Measurements from ENCODE around the gene CFAP299. TPM values are rescaled to one million over a fixed set of nuclear protein-coding genes. Genes with fewer than 3 reads are reported as not detected.
"Not testable (repeated sequence)": the region's sequence is repeated elsewhere in the genome, so short reads cannot be mapped to it uniquely, and the experiment has no call there.

The CFAP299 gene
- total and polyA plus RNA-seq, 4 donors = not detected

GRCh38 chr4:80614319-80614718, 278.8 kb downstream of the CFAP299 start:
- WGBS, 2 donors = 81 to 84% methylated on average over 6 of the region's 6 CpGs
- ATAC-seq (ENCODE audit: low FRiP score) (no peak), DNase-seq (no peak)
- no peak overlapping the region for H3K4me3 ChIP-seq (ENCODE audit: low read length in 2 of 2)
- no peaks in the 10 kb centered on the region for H3K9me3 ChIP-seq (ENCODE audit: control insufficient read depth, low read length)
- H3K4me1 ChIP-seq (ENCODE audit: control insufficient read depth in 1 of 2, insufficient read depth in 2 of 2, low read length in 2 of 2) = no peaks in the 10 kb centered on the region
- H3K36me3 ChIP-seq (ENCODE audit: control insufficient read depth in 1 of 2, insufficient read depth in 2 of 2, low read length in 1 of 2) = no peaks in the 10 kb centered on the region
- H3K27ac ChIP-seq (ENCODE audit: low read depth in 1 of 2, low read length in 2 of 2) = no peak overlapping the region
- intact Hi-C loops (cut with DNase I) = no loop called here
- H3K27me3 ChIP-seq (ENCODE audit: control insufficient read depth in 1 of 2, insufficient read depth in 2 of 2, low read length in 1 of 2) = no peaks in the 10 kb centered on the region

- no peak for DNase-seq
- no peaks in the 10 kb centered on the region for H3K4me1 ChIP-seq (ENCODE audit: control insufficient read depth in 1 of 2, insufficient read depth in 2 of 2, low read length in 2 of 2)
- no peak overlapping the region for H3K4me3 ChIP-seq (ENCODE audit: low read length in 2 of 2)
- H3K36me3 ChIP-seq (ENCODE audit: control insufficient read depth in 1 of 2, insufficient read depth in 2 of 2, low read length in 1 of 2) = no peaks in the 10 kb centered on the region
- H3K27me3 ChIP-seq (ENCODE audit: control insufficient read depth in 1 of 2, insufficient read depth in 2 of 2, low read length in 1 of 2) = no peaks in the 10 kb centered on the region
- 79 to 81% methylated on average over 2 of the region's 2 CpGs for WGBS, 2 donors
- H3K27ac ChIP-seq (ENCODE audit: low read depth in 1 of 2, low read length in 2 of 2) = no peak overlapping the region
- intact Hi-C loops (cut with DNase I) = no loop called here
- H3K9me3 ChIP-seq (ENCODE audit: control insufficient read depth, low read length) = no peaks in the 10 kb centered on the region
- no peak for ATAC-seq (ENCODE audit: low FRiP score)
These were observed 279.6 kb downstream of the CFAP299 start for GRCh38 chr4:80615099-80615498.

- no peak overlapping the region for H3K4me3 ChIP-seq (ENCODE audit: low read length in 2 of 2)
- ATAC-seq (ENCODE audit: low FRiP score) = no peak
- intact Hi-C loops (cut with DNase I) = no loop called here
- H3K4me1 ChIP-seq (ENCODE audit: control insufficient read depth in 1 of 2, insufficient read depth in 2 of 2, low read length in 2 of 2) = no peaks in the 10 kb centered on the region
- no peaks in the 10 kb centered on the region for H3K27me3 ChIP-seq (ENCODE audit: control insufficient read depth in 1 of 2, insufficient read depth in 2 of 2, low read length in 1 of 2)
- DNase-seq = no peak
- no peaks in the 10 kb centered on the region for H3K36me3 ChIP-seq (ENCODE audit: control insufficient read depth in 1 of 2, insufficient read depth in 2 of 2, low read length in 1 of 2)
- WGBS, 2 donors = 27 to 46% methylated on average over 1 of the region's 1 CpG
- no peaks in the 10 kb centered on the region for H3K9me3 ChIP-seq (ENCODE audit: control insufficient read depth, low read length)
- no peak overlapping the region for H3K27ac ChIP-seq (ENCODE audit: low read depth in 1 of 2, low read length in 2 of 2)
These were observed 283.6 kb downstream of the CFAP299 start for GRCh38 chr4:80619070-80619674.

GRCh38 chr4:80631861-80632260, 296.3 kb downstream of the CFAP299 start:
- Histone ChIP-seq H3K9me3 (ENCODE audit: control insufficient read depth, low read length) (no peaks in the 10 kb centered on the region), H3K4me3 (ENCODE audit: low read length in 2 of 2) (no peak overlapping the region), H3K4me1 (ENCODE audit: control insufficient read depth in 1 of 2, insufficient read depth in 2 of 2, low read length in 2 of 2) (no peaks in the 10 kb centered on the region), H3K36me3 (ENCODE audit: control insufficient read depth in 1 of 2, insufficient read depth in 2 of 2, low read length in 1 of 2) (no peaks in the 10 kb centered on the region), H3K27me3 (ENCODE audit: control insufficient read depth in 1 of 2, insufficient read depth in 2 of 2, low read length in 1 of 2) (no peaks in the 10 kb centered on the region), H3K27ac (ENCODE audit: low read depth in 1 of 2, low read length in 2 of 2) (no peak overlapping the region)
- ATAC-seq (ENCODE audit: low FRiP score) (no peak), DNase-seq (no peak)
- intact Hi-C loops (cut with DNase I) = no loop called here
- 30 to 40% methylated on average over 1 of the region's 1 CpG for WGBS, 2 donors

- no peak for ATAC-seq (ENCODE audit: low FRiP score)
- Histone ChIP-seq H3K9me3 (ENCODE audit: control insufficient read depth, low read length) (no peaks in the 10 kb centered on the region), H3K4me1 (ENCODE audit: control insufficient read depth in 1 of 2, insufficient read depth in 2 of 2, low read length in 2 of 2) (no peaks in the 10 kb centered on the region)
These were observed 301.7 kb downstream of the CFAP299 start for GRCh38 chr4:80637190-80637589.

GRCh38 chr4:80646061-80646460, 310.5 kb downstream of the CFAP299 start:
- Histone ChIP-seq H3K4me1 (ENCODE audit: control insufficient read depth in 1 of 2, insufficient read depth in 2 of 2, low read length in 2 of 2) (no peaks in the 10 kb centered on the region), H3K27me3 (ENCODE audit: control insufficient read depth in 1 of 2, insufficient read depth in 2 of 2, low read length in 1 of 2) (no peaks in the 10 kb centered on the region), H3K36me3 (ENCODE audit: control insufficient read depth in 1 of 2, insufficient read depth in 2 of 2, low read length in 1 of 2) (no peaks in the 10 kb centered on the region), H3K9me3 (ENCODE audit: control insufficient read depth, low read length) (no peaks in the 10 kb centered on the region), H3K4me3 (ENCODE audit: low read length in 2 of 2) (no peak overlapping the region), H3K27ac (ENCODE audit: low read depth in 1 of 2, low read length in 2 of 2) (no peak overlapping the region)
- no peak for ATAC-seq (ENCODE audit: low FRiP score)
- DNase-seq = no peak
- intact Hi-C loops (cut with DNase I) = no loop called here
- WGBS, 2 donors = 21 to 30% methylated on average over 2 of the region's 2 CpGs

More at GRCh38 chr4:80637190-80637589, 301.7 kb downstream of the CFAP299 start:
- intact Hi-C loops (cut with DNase I) = no loop called here
- Histone ChIP-seq H3K27me3 (ENCODE audit: control insufficient read depth in 1 of 2, insufficient read depth in 2 of 2, low read length in 1 of 2) (no peaks in the 10 kb centered on the region), H3K4me3 (ENCODE audit: low read length in 2 of 2) (no peak overlapping the region), H3K36me3 (ENCODE audit: control insufficient read depth in 1 of 2, insufficient read depth in 2 of 2, low read length in 1 of 2) (no peaks in the 10 kb centered on the region), H3K27ac (ENCODE audit: low read depth in 1 of 2, low read length in 2 of 2) (no peak overlapping the region)
- DNase-seq = no peak
- WGBS, 2 donors = 85 to 88% methylated on average over 2 of the region's 2 CpGs

GRCh38 chr4:80655662-80656061, 320.1 kb downstream of the CFAP299 start:
- no peak overlapping the region for H3K4me3 ChIP-seq (ENCODE audit: low read length in 2 of 2)
- intact Hi-C loops (cut with DNase I) = no loop called here
- H3K9me3 ChIP-seq (ENCODE audit: control insufficient read depth, low read length) = no peaks in the 10 kb centered on the region
- no peaks in the 10 kb centered on the region for H3K4me1 ChIP-seq (ENCODE audit: control insufficient read depth in 1 of 2, insufficient read depth in 2 of 2, low read length in 2 of 2)
- no peak overlapping the region for H3K27ac ChIP-seq (ENCODE audit: low read depth in 1 of 2, low read length in 2 of 2)
- WGBS, 2 donors = 19 to 33% methylated on average over 2 of the region's 2 CpGs
- ATAC-seq (ENCODE audit: low FRiP score) (no peak), DNase-seq (no peak)
- no peaks in the 10 kb centered on the region for H3K27me3 ChIP-seq (ENCODE audit: control insufficient read depth in 1 of 2, insufficient read depth in 2 of 2, low read length in 1 of 2)
- H3K36me3 ChIP-seq (ENCODE audit: control insufficient read depth in 1 of 2, insufficient read depth in 2 of 2, low read length in 1 of 2) = no peaks in the 10 kb centered on the region

GRCh38 chr4:80670118-80670517, 334.6 kb downstream of the CFAP299 start:
- H3K36me3 ChIP-seq (ENCODE audit: control insufficient read depth in 1 of 2, insufficient read depth in 2 of 2, low read length in 1 of 2); intact Hi-C loops (cut with DNase I): not testable (repeated sequence)
- 94 to 95% methylated on average over 3 of the region's 3 CpGs for WGBS, 2 donors

GRCh38 chr4:80678413-80678812, 342.9 kb downstream of the CFAP299 start:
- Histone ChIP-seq H3K36me3 (ENCODE audit: control insufficient read depth in 1 of 2, insufficient read depth in 2 of 2, low read length in 1 of 2) (no peaks in the 10 kb centered on the region), H3K9me3 (ENCODE audit: control insufficient read depth, low read length) (no peaks in the 10 kb centered on the region), H3K4me1 (ENCODE audit: control insufficient read depth in 1 of 2, insufficient read depth in 2 of 2, low read length in 2 of 2) (no peaks in the 10 kb centered on the region), H3K27me3 (ENCODE audit: control insufficient read depth in 1 of 2, insufficient read depth in 2 of 2, low read length in 1 of 2) (no peaks in the 10 kb centered on the region), H3K27ac (ENCODE audit: low read depth in 1 of 2, low read length in 2 of 2) (no peak overlapping the region), H3K4me3 (ENCODE audit: low read length in 2 of 2) (no peak overlapping the region)
- intact Hi-C loops (cut with DNase I) = no loop called here
- DNase-seq (no peak), ATAC-seq (ENCODE audit: low FRiP score) (no peak)

More at GRCh38 chr4:80670118-80670517, 334.6 kb downstream of the CFAP299 start:
- H3K9me3 ChIP-seq (ENCODE audit: control insufficient read depth, low read length); H3K4me3 ChIP-seq (ENCODE audit: low read length in 2 of 2); DNase-seq; H3K4me1 ChIP-seq (ENCODE audit: control insufficient read depth in 1 of 2, insufficient read depth in 2 of 2, low read length in 2 of 2); H3K27me3 ChIP-seq (ENCODE audit: control insufficient read depth in 1 of 2, insufficient read depth in 2 of 2, low read length in 1 of 2); H3K27ac ChIP-seq (ENCODE audit: low read depth in 1 of 2, low read length in 2 of 2); ATAC-seq (ENCODE audit: low FRiP score): not testable (repeated sequence)

All from aorta (tissue), 5 donors.